ENCODE results near the gene HNRNPF.

GRCh38 chr10:43360086-43360485, 48.9 kb downstream of the HNRNPF start:
- TF ChIP-seq CTCF (IDR thresholded peaks at IDR 0.05) (no peak), POLR2A (IDR thresholded peaks at IDR 0.05) (no peak)

Data from gastroesophageal sphincter (tissue), 3 donors.